Measurements from ENCODE around the gene CNIH3. TPM values are rescaled to one million over a fixed set of nuclear protein-coding genes. Genes with fewer than 3 reads are reported as not detected.

Gene CNIH3
- total RNA-seq, 4 donors from 2014 or later, result 0.68 to 1.1 TPM; not detected in 2

DNA sequence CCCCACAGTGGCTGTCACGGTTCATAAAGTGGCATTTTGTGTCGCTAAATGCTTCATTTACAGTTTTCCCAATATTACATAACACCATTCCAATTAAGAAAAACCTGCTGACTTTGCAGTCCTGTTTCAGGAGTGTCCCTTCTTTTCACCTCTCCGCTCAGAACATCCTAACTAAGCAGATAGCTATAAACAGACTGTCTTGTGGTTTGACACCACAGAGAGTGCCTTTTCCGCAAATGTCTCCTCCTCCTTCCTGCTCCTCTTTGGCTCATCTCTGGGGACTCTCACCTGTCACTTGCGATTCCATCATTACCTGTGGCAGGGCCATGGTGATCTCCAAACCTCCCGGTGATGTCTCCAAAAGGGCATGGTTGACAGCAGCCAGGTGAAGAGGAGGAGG is 119.0 kb downstream of the CNIH3 start:
- no peak for TF ChIP-seq EP300 (IDR thresholded peaks at IDR 0.05; ENCODE audit: low read depth)
- TF ChIP-seq POLR2A (IDR thresholded peaks at IDR 0.05), result no peak
- TF ChIP-seq, protein P1, sequence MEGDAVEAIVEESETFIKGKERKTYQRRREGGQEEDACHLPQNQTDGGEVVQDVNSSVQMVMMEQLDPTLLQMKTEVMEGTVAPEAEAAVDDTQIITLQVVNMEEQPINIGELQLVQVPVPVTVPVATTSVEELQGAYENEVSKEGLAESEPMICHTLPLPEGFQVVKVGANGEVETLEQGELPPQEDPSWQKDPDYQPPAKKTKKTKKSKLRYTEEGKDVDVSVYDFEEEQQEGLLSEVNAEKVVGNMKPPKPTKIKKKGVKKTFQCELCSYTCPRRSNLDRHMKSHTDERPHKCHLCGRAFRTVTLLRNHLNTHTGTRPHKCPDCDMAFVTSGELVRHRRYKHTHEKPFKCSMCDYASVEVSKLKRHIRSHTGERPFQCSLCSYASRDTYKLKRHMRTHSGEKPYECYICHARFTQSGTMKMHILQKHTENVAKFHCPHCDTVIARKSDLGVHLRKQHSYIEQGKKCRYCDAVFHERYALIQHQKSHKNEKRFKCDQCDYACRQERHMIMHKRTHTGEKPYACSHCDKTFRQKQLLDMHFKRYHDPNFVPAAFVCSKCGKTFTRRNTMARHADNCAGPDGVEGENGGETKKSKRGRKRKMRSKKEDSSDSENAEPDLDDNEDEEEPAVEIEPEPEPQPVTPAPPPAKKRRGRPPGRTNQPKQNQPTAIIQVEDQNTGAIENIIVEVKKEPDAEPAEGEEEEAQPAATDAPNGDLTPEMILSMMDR (IDR thresholded peaks at IDR 0.05), result no peak
- no peak for TF ChIP-seq POLR2AphosphoS5 (IDR thresholded peaks at IDR 0.05)
- Histone ChIP-seq H3K27me3 (no peaks in the 10 kb centered on the region), H3K4me3 (no peak overlapping the region), H3K36me3 (no peaks in the 10 kb centered on the region), H3K4me1 (peaks cover 0 to 8% (median 7%) of the 10 kb centered on the region in 4 donors), H3K9me3 (no peaks in the 10 kb centered on the region), H3K27ac (no peak overlapping the region)
- intact Hi-C loops (cut with DNase I; ENCODE audit: low total_unique reads), result no loop called here
- in situ Hi-C loops (cut with MboI; ENCODE audit: low pct_ligation_motif_present in 1 of 4, low pct_unique_long_range_greater_than_20kb in 1 of 4, low sequenced_read_pairs in 3 of 4), result no loop called here
- no peak for DNase-seq
- 79 to 85% methylated on average over 6 of the region's 6 CpGs for WGBS, 2 donors (ENCODE audit: low coverage in 1 of 2)

DNA sequence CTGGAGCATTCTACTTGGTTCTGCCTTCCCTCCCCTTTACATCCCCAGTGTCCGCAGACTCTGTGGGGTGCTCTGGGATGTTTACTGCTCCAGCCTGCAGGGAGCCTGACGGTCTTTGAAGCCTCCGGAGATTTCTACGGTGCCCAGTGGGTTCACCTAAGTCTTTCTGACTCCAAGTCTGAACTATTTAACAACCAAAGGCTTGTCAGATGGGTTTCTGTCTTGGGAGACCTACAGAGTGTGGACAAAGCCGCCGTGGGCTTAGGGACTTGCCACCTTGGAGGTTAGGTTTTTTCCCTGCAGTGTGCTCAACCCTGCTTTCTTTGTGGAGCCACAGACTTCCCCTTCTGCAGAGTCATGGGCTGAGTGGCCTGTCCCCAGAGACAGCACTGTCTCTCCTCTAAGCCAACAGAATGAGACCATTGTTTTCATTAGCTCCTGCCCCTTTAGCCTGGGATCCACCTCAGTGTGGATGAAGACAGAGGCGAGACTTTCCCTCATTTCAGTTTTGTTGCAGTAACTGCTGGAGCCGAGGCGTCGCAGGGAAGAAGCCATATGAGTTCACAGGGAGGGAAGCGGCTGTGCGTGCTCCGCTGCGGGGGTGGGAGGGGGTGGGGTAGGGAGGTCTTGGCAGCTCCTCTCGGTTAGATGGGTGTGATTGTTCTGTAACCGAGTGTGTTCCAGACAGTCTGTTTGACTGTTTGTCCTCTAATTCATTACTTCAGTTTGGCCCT is 120.7 kb downstream of the CNIH3 start:
- in situ Hi-C loops (cut with MboI; ENCODE audit: low pct_ligation_motif_present in 1 of 4, low pct_unique_long_range_greater_than_20kb in 1 of 4, low sequenced_read_pairs in 3 of 4), result no loop called here
- no peaks in the 10 kb centered on the region for H3K27me3 ChIP-seq
- DNase-seq, result no peak
- TF ChIP-seq POLR2A (IDR thresholded peaks at IDR 0.05) (no peak), POLR2AphosphoS5 (IDR thresholded peaks at IDR 0.05) (no peak), EP300 (IDR thresholded peaks at IDR 0.05; ENCODE audit: low read depth) (no peak)
- TF ChIP-seq, protein P1 (IDR thresholded peaks at IDR 0.05), result no peak
- H3K27ac ChIP-seq, result peak overlapping the region in 1 of 4 donors; percentile 5
- intact Hi-C loops (cut with DNase I; ENCODE audit: low total_unique reads), result no loop called here
- H3K36me3 ChIP-seq, result no peaks in the 10 kb centered on the region
- no peak overlapping the region for H3K4me3 ChIP-seq
- 41% methylated on average over 16 of the region's 16 CpGs; no CpG with 5 or more reads in 1 of the 2 donors for WGBS, 2 donors (ENCODE audit: low coverage in 1 of 2)
- peaks cover 0 to 8% (median 7%) of the 10 kb centered on the region in 4 donors for H3K4me1 ChIP-seq
- H3K9me3 ChIP-seq, result no peaks in the 10 kb centered on the region

DNA sequence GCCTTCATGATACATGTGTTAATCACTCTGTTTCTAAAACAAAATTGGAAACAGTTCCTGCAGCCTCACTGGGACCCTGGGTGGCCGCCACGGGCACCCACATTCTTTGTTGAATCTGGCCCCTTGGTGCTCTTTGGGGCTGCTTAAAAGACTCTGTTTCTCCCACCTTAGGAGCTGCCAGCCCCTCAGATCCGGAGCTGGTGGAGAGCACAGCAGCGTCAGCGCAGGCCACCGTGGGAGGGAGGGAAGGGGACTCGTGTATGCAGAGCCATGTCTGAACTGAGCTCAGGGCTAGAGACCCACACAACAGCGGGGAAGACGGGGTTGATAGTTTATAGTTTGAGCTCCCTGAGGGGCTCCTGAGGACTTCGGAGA is 121.2 kb downstream of the CNIH3 start:
- DNase-seq, result no peak
- Histone ChIP-seq H3K27ac (peak overlapping the region in 1 of 4 donors; percentile 5), H3K4me1 (peaks cover 0 to 8% (median 7%) of the 10 kb centered on the region in 4 donors), H3K4me3 (no peak overlapping the region), H3K9me3 (no peaks in the 10 kb centered on the region), H3K27me3 (no peaks in the 10 kb centered on the region), H3K36me3 (no peaks in the 10 kb centered on the region)
- intact Hi-C loops (cut with DNase I; ENCODE audit: low total_unique reads) (no loop called here), in situ Hi-C loops (cut with MboI; ENCODE audit: low pct_ligation_motif_present in 1 of 4, low pct_unique_long_range_greater_than_20kb in 1 of 4, low sequenced_read_pairs in 3 of 4) (no loop called here)
- 82% methylated on average over 10 of the region's 10 CpGs; no CpG with 5 or more reads in 1 of the 2 donors for WGBS, 2 donors (ENCODE audit: low coverage in 1 of 2)
- TF ChIP-seq, protein P1 (IDR thresholded peaks at IDR 0.05), result no peak
- no peak for TF ChIP-seq POLR2AphosphoS5 (IDR thresholded peaks at IDR 0.05)
- no peak for TF ChIP-seq POLR2A (IDR thresholded peaks at IDR 0.05)
- TF ChIP-seq EP300 (IDR thresholded peaks at IDR 0.05; ENCODE audit: low read depth), result no peak

DNA sequence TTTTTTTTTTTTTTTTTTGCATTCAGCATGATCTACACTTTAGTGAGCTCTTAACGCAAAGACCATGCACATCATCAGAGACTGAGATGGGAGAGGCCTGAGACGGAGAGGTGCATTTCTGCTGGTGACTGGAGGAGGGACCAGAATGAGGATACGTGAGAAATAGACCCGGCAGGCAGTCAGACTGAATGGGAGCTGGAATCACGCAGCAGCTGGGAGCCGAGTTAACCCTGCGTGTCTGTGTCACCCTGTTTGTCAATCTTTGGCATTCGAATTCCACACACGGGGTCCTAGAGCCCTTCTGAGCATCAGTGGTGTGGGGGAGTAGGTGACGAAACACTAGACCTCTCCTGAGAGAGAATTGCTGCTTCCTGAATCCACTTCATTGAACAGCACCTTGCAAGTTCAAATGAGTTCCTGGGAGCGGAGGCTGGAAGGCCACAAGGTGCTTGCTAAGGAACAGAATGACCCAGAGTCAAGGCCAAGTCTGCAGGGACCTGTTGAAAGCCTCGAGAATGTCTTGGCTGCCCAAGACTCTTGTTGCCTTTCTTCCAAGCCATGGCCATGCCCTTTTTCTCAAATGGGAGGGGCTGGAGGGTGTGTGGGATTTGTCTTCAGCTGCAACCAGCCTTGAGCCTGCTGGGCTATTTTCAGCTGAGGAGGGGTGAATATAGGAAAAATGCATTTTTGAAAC is 123.3 kb downstream of the CNIH3 start:
- Histone ChIP-seq H3K27ac (no peak overlapping the region), H3K27me3 (no peaks in the 10 kb centered on the region), H3K4me3 (no peak overlapping the region), H3K9me3 (no peaks in the 10 kb centered on the region), H3K36me3 (no peaks in the 10 kb centered on the region), H3K4me1 (peaks cover 0 to 8% (median 7%) of the 10 kb centered on the region in 4 donors)
- TF ChIP-seq POLR2AphosphoS5 (IDR thresholded peaks at IDR 0.05) (no peak), POLR2A (IDR thresholded peaks at IDR 0.05) (no peak), EP300 (IDR thresholded peaks at IDR 0.05; ENCODE audit: low read depth) (no peak)
- TF ChIP-seq, protein P1 (IDR thresholded peaks at IDR 0.05), result no peak
- intact Hi-C loops (cut with DNase I; ENCODE audit: low total_unique reads), result no loop called here
- no peak for DNase-seq
- WGBS, 2 donors (ENCODE audit: low coverage in 1 of 2), result 87 to 100% methylated on average over 1 to 12 of the region's 12 CpGs
- in situ Hi-C loops (cut with MboI; ENCODE audit: low pct_ligation_motif_present in 1 of 4, low pct_unique_long_range_greater_than_20kb in 1 of 4, low sequenced_read_pairs in 3 of 4), result no loop called here
